Inferior parietal cortex (tissue), 1 donor: ENCODE measurements around the gene PEX26.
"Not testable (repeated sequence)": the region's sequence is repeated elsewhere in the genome, so short reads cannot be mapped to it uniquely, and the experiment has no call there.

Experiments used
- DNase-seq: peaks from one replicate; pipeline ENCODE4 v3.0.0-alpha.2; 2016; ENCODE audit errors: extremely low spot score

Gene PEX26

DNA sequence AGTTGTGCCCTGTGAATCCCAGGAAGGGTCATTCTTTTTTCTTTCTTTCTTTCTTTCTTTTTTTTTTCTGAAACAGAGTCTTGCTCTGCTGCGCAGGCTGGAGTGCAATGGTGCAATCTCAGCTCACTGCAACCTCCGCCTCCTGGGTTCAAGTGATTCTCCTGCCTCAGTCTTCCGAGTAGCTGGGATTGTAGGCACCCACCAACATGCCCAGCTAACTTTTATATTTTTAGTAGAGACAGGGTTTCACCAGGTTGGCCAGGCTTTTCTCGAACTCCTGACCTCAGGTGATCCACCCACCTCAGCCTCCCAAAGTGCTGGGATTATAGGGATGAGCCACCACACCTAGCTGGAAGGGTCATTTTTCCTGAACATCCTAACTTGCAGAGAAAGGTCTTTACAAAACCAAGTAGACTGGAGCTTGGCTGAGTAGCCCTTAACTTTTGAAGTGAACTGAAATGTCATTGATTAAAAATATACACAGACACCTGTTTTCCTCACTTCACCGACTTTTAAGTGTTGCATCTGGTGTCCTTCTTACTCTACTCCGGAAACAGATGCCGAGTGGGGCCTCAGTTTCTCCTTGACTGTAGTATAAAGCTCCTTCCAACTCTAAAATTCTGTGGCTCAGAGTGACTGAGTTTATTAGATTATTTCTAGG, 6.4 kb upstream of the PEX26 start:
- DNase-seq: not testable (repeated sequence)

DNA sequence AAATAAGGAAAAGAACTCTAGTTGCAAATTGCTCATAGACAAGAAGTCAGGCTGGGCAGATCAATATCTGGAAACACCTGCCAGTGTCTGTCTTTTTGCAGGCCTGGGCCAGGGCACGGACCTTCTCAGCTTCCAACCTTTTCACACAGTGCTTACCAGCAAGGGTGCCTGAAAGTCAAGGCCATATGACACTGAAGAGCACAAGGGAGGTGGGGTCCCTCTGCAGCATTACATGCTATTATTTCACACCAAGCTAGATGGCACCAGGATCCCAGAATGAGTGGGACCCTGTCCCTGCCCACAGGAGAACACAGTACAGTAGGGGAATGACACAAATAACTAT, 5.9 kb upstream of the PEX26 start:
- DNase-seq: no peak

DNA sequence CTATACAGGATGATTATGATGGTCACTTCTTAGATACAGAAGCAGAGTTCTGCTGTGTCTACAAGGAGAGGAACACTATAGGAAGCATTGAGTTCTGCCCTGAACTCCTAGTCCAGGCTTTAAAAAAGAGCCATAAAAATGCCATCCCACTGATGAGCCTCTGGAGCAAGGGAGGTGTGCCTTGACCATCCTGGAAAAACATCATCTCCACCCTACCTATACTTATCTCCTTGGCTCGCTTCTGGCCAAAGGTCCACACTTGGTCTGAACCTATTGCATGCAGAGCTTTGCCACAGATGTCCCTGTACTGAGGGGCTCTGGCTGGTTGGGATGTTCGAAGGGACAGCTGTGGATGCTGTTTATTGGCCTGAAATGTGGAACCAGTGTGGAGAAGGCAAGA, 4.3 kb upstream of the PEX26 start:
- DNase-seq: no peak

DNA sequence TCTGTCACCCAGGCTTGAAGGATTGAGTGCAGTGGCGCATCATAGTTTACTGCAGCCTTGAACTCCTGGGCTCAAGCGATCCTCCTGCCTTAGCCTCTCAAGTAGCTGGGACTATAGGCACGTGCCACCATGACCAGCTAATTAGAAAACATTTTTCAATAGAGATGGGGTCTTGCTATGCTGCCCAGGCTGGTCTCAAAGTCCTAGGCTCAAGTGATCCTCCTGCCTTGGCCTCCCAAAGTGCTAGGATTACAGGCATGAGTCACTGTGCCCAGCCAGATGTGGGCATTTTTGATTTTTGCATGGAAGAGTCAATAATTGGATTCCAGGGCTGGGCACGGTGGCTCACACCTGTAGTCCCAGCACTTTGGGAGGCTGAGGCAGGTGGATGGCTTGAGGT, 3.9 kb upstream of the PEX26 start:
- DNase-seq: not testable (repeated sequence)

DNA sequence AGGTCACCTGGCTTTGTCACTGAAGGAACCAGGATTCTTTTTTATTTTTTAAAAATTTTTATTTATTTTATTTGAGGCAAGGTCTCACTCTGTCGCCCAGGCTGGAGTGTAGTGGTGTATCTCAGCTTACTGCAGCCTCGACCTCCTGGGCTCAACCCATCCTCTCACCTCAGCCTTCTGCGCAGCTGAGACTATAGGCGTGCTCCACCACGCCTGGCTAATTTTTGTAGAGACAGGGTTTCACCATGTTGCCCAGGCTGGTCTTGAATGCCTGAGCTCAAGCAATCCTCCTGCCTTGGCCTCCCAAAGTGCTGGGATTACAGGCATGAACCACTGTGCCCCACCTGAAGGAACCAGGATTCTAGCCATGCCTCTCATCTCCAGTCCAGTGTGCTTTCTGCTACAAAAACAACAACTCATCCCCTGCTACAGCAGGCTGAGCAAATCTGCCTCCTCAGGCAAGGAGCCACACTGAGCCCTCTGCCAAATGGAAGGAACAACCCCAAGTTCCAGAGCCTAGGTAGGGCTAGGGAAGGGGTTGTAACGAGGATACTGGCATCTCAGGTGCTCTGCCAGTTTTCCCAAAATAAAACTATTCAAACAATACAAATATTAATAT, 2.6 kb upstream of the PEX26 start:
- DNase-seq: no peak

DNA sequence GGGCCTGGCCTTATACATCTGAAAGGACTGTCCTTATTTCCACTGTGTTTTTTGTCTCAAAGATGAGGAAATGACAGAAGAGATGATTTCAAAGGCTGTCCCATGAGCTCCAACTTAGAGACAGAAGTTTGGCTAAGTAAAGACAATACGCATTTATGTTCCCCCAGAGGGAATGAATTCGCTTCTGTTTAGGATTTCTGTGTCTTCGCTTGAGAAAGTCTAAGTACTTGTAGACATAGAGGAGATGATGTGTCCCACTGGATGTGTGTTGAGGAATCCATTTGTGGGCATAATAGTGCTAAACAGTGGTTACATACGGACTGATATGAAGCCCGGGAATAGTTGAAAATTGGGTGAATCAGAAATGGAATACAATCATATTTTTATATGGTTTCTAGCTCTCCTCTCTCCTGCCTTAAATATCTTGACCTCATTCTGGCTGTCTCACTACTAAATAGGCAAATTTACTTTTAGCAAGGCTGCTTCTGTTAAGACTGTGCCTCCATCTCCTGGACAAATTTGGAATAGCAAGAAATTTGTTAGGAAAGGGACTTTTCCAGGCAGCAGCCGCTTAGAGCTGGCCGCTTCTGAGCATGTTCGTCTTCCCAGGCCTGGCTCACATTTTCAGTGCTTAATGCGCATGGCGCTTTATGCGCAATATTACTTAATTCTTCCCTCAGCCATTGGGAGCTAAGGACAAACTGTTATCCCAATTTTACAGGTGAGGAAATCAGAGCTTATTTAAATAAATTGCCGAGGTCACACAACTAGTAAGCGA, 1.9 kb upstream of the PEX26 start:
- peak; percentile 98 for DNase-seq

DNA sequence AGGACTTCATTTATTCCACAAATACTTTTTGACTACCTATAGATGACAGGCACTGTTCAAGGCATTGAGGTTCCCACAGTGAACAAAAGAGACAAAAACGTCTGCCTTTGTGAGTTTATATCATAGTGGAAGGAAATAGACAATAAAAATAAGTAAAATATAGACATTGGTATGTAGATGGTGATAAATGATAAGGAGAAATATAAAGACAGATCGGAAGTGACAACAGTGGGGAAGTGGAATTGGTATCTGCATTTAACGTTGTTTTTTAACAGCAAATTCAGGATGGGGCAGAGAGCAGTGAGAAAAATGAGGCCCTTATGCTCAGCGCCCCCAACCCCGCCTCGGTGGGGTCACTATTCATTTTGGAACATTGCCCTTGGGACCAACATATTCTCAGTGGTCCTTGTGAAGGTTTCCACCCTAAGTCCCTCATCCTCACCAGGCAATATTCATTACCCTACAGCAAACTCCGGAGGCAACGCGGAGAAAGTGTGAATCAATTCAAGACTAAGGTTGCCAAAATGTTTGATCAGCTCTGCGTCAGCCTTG, 627 bp upstream of the PEX26 start:
- DNase-seq: no peak

DNA sequence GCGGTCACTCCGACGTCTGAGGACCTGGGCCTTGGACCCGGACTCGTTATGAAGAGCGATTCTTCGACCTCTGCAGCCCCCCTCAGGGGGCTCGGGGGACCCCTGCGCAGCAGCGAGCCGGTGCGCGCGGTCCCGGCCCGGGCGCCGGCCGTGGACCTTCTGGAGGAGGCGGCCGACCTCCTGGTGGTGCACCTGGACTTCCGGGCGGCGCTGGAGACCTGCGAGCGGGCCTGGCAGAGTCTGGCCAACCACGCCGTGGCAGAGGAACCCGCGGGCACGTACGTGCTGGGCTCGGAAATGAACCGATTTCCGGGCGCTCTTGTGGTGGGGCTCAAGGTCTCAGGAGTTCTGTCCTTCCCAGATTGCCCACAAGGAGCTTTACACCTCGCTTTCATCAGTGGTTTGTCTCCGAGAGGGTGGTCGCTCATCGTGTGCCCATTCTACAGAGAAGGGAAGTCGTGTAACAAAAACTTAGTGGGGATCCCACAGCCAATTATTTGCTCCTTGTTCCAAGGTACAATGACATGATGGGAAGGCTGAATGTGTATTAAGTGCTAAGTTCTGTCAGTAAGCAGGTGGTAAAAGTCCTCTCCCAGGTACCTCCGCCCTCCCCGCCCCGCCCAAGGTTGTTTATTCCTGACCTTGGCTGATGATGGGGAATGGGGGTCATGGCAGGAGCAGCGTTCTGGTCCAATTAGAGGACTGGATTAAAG, 695 bp downstream of the PEX26 start:
- DNase-seq: no peak

DNA sequence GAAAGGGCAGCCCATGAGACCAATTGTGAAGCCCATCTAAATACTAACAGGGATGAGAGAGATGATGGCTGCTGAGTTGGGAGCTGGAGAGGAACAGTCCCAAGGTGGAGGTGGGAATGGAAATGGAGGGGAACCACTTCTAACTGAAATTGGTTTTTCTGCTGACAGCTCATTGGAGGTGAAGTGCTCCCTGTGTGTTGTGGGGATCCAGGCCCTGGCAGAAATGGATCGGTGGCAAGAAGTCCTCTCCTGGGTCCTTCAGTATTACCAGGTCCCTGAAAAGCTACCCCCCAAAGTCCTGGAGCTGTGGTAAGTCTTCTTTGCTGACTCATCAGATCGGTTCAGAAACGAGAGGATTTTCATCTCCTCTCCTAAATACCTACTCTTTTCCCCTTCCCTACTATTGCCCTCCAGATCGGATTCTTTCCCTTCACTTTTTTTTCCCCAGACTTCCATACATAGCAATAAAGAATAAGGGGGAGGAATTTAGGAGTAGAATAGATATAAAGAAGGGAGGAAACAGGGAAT, 2.0 kb downstream of the PEX26 start:
- no peak for DNase-seq

DNA sequence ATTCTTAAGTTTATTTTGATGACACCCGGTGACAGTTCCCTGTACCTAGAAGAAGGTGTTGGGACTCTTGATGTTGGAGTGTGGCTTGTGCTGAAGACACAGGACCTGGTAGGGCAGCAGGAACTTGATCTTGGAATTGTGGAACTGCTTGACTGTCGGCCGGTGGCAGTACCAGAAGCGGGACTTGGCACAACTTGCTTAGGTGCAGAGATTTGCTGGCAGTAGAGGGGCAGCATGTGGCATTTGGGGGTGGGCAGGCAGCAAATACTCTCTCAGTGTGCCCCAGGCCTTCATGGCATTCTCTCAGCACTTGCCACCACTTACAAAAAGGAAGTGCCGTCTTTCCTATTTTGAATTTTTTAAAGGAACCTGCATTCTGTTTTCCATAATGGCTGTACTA, 3.6 kb downstream of the PEX26 start:
- no peak for DNase-seq

DNA sequence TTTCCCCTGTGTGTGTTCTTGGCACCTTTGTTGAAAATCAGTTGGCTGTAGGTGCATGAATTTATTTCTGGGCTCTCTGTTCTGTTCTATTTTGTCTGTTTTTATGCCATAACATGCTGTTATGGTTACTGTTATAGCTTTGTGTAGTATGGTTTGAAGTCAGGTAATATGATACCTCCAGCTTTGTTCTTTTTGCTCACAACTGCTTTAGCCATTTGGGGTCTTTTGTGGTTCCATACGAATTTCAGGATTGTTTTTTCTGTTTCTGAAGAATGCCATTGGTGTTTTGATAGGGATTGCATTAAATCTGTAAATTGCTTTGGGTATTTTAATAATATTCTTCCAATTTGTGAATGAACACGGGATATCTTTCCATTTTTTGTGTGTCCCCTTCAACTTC, 4.7 kb downstream of the PEX26 start:
- DNase-seq: no peak

DNA sequence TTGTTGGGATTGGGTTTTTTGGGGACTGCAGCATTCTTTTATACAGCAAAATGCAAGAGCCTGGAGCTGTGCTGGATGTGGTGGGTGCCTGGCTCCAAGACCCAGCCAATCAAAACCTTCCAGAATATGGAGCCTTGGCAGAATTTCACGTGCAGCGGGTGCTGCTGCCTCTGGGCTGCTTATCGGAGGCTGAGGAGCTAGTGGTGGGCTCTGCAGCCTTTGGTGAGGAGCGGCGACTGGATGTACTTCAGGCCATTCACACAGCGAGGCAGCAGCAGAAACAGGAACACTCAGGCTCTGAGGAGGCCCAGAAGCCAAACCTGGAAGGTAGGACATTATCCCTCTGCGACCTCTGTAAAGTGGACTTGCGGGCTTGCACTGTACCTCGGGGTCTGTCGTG, 5.6 kb downstream of the PEX26 start:
- no peak for DNase-seq

DNA sequence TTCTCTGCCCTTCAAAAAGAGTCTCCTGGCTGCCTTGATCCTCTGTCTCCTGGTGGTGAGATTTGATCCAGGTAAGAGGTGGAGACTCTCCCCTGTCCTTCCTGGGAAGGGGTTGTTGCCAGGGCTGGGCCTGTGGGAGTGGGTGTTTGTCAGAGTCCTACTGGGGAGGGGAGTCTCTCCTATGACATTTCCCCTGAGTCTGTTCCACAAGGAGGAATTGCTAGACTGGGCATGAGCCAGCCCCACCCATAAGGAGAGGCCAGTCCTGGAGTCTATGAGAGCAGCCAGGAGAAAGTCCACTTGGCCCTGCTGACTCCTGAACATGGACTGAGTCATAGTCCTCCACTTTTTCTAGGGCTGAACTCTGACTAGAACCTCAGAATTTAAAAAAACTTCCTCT, 7.4 kb downstream of the PEX26 start:
- DNase-seq: no peak

DNA sequence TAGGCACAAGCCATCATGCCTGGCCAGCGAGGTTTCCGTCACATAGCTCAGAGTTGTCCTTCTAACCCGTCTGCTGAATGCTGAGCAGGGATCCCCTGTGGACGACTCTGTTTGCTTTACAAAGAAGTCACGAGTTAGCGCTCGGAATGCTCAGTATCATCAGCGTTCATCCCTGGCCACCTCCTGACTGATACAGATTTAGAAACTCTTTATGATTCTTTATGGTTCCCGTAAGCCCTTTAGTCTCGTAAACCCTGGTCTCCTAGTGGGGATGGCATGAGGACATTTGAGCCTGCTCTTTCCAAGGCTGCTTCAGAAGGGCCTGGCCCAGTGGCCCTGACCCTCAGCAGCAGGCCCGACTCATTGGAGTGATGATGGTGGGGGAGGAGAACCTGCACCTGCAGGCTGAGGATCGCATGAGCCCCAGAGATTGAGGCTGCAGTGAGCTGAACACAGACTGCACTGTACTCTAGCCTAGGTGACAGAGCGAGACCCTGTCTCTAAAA, 9.6 kb downstream of the PEX26 start:
- DNase-seq: no peak

DNA sequence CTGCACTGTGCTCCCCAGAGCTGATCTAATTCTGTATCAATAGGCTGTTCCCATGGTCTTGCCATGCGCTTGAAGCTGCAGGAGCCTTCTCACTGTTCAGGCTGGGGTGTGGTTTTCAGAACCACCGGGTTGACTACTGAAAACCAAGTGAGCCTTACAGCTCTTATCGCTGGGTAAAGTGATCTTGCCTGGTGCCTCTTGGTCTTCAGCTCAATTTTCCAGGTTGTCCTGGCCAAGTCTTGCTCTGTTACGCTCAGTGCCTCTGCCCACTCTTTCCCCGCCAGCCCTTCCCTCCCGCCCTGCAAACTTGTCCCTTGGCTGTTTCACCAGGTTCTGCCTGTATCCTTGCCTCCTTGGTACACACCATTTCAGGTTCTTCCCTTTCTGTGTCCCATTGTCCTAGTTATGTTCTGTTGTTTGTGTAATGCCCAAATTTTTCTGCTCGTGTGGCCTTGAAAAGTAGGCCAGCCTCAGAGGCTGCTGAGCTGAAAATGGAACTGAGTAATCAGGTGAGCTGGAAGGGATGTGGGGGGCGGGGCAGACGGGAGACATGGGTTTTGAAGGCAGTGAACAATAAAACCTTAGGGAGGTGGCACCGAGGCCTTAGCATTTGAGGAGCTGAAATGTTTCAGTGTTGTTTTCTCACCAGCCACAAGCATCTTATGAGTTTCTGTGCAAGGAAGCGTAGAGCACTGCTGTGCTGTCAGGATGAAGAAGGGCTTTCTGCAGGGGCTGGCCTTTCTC, 11.2 kb downstream of the PEX26 start:
- DNase-seq: no peak

DNA sequence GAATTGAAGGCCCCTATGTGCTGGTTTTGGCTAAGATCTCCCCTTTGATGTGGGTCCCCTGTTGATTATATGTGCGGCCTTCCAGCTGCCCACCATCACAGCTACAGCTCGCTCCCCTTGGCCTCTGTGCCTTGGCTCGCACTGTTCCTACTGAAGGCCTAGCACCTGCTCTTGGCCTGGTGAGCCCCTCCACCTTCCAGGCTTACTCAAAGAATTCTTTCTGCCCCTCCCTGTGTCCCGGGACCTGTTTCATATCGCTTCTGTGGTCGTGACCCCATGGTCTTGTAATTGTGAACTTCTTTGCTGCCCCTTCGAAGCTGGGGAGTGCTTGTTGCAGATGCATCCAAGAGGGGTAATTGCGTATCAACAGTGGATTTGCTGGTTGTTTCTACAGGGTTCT, 12.5 kb downstream of the PEX26 start:
- DNase-seq: no peak

DNA sequence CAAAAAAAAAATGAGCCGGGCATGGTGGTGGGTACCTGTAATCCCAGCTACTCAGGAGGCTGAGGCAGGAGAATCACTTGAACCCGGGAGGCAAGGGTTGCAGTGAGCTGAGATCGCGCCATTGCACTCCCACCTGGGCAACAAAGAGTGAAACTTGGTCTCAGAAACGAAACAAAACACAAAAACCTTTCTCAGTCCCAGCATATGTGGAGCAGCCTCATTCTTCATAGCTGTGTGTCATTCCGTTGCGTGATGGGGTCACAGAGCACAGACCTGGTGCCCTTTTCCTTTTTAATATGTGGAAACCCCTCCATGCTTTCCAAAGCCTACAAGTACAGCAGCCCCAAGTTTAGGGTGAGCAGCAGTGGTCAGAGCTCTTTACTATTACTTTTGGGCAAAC, 13.7 kb downstream of the PEX26 start:
- DNase-seq: no peak

DNA sequence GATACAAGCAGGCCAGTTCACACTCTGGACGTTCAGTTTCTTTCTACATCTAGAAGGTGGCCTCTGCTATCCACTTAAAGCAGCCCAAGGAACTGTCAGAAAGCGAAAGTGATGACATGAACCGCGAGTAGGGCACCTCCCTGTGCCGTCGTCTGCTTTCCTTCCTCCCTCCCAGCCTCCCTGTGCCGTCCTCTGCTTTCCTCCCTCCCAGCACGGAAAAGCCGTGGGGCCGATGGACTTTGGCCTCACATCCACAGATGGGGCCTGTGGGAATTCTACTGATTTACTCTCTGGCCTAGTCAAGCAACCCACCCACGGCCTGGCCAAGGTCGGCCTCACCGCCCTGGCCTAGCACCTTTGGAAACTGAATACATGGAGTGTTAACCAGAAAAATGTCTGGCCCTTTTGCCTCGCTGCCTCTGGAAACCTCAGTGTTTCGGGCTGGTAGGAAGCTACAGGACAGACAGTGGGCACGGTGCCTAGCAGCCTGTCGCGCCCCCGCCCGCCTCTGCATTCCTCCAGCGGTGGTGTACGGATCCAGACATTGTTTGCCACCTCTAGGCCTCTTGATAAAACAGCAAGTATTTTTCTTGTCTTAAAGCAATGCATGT, 14.2 kb downstream of the PEX26 start:
- DNase-seq: no peak

DNA sequence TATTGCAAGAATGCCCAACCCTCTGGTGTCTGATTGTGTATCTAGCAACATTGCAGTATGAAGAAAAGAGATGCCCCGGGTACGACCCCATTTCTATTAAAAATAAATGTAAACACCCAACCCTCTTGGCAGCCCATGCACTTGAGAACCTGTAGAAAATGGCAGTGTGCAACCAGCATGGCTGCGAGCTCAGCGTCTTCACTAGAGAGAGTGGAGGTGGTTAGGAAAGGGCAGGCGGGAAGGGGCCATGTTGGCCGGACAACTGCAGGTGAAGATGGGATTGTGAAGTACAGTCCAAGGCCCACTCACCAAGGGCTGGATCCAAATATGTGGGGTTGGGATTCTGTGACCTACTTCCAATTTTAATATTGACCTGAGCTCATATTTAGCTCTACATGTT, 15.9 kb downstream of the PEX26 start:
- no peak for DNase-seq

DNA sequence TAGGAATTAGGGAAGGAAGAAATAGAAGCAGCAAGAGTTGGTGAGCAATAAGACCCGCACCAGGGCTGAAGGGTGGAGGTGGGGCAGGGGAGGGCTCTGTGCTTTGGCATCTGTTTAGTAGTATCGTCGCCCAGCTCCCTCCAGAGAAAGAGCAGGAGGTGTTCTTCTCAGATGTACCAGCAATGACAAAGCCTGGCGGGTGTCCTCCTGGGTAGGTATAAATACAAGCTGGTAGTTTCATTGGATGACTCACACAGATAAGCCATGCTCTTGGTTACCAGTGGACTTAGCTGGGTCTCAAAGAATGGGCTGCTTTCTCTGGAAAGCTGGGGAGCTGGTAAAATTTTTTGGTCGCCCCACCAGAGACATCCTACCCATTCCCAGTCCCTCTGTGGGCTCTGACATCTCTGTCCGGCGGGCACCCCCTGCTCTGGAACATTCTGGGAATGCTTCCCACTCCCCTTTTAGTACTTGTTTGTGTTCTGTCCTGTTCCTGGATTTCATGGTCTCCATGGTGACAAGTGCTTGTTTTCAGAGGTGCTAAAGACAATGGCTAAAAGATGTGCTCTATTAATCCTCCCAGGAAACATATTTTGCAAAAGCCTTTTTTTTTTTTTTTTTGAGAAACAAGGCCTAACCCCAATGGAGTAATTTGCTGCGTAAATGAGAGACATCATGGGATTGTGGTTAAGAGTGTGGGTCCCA, 17.5 kb downstream of the PEX26 start:
- peak; percentile 45 for DNase-seq
